H1 (cell line): ENCODE measurements around the gene CPNE4. TPM values are rescaled to one million over a fixed set of nuclear protein-coding genes. Genes with fewer than 3 reads are reported as not detected.

ENCODE experiments used
- CTCF ChIA-PET: fragments of 300-600 bp; sonication (Branson Sonifier 250); formaldehyde crosslinking; loops from one replicate; lab custom pipeline; 2021; ENCODE audit not compliant: partially characterized antibody; lab: Charles Lee
- POLR2A ChIA-PET: fragments of 300-600 bp; sonication (Branson Sonifier 250); formaldehyde crosslinking; loops from one replicate; lab custom pipeline; 2021; ENCODE audit warnings: inconsistent platforms; ENCODE audit not compliant: partially characterized antibody; lab: Charles Lee
- DNase-seq, 2 experiments: peaks; one replicate each; pipeline versions ENCODE4 v3.0.0 to v3.0.0-alpha.2; 2010 to 2022; ENCODE audit warnings: low spot score in 2 of 2, low read depth in 1 of 2, mixed read lengths in 1 of 2
- FAIRE-seq: peaks from 2 replicates; lab custom pipeline; 2011; peaks lifted over from hg19 to GRCh38; lab: Jason Lieb, UNC
- H2AFZ ChIP-seq: 2 replicates; pipeline ENCODE4 v1.8.1; 2012; ENCODE audit warnings: low read length, inconsistent platforms
- H2AK5ac ChIP-seq: 2 replicates; pipeline ENCODE4 v1.6.1; 2013; ENCODE audit warnings: low read depth, low read length
- H2BK120ac ChIP-seq: replicated peaks from 2 replicates; pipeline ENCODE3; 2013; ENCODE audit warnings: low read depth, low read length, inconsistent platforms
- H2BK12ac ChIP-seq: 2 replicates; pipeline ENCODE4 v1.6.1; 2013; ENCODE audit warnings: low read depth, low read length
- H2BK15ac ChIP-seq: 2 replicates; pipeline ENCODE4 v1.6.1; 2013; ENCODE audit warnings: low read length
- H2BK20ac ChIP-seq: 2 replicates; pipeline ENCODE4 v1.6.1; 2013; ENCODE audit warnings: low read length
- H2BK5ac ChIP-seq: 2 replicates; pipeline ENCODE4 v1.6.1; 2013; ENCODE audit warnings: low read depth, low read length
- H3K14ac ChIP-seq: 2 replicates; pipeline ENCODE4 v1.6.1; 2013; ENCODE audit warnings: inconsistent platforms; ENCODE audit not compliant: insufficient read length
- H3K18ac ChIP-seq: 2 replicates; pipeline ENCODE4 v1.6.1; 2013; ENCODE audit warnings: low read length; ENCODE audit errors: extremely low read depth
- H3K23ac ChIP-seq: 2 replicates; pipeline ENCODE4 v1.6.1; 2013; ENCODE audit warnings: inconsistent platforms; ENCODE audit not compliant: insufficient read length
- H3K23me2 ChIP-seq: 2 replicates; pipeline ENCODE4 v1.6.1; 2013; ENCODE audit warnings: low read depth, low read length
- H3K27ac ChIP-seq: 2 replicates; pipeline ENCODE4 v1.6.1; 2011; ENCODE audit warnings: low read depth, low read length, inconsistent platforms
- H3K27me3 ChIP-seq, 4 experiments: replicated peaks in 1 of 4; 1 replicate in 1 of 4; 2 replicates in 3 of 4; pipeline versions ENCODE4 v1.6.1 to v1.8.1; 2011 to 2013; ENCODE audit warnings: low read length in 3 of 4, mild to moderate bottlenecking in 3 of 4, inconsistent platforms in 2 of 4, mixed read lengths in 2 of 4, moderate library complexity in 1 of 4; ENCODE audit not compliant: control insufficient read depth in 3 of 4, insufficient read depth in 3 of 4; ENCODE audit errors: extremely low read depth in 1 of 4
- H3K36me3 ChIP-seq, 4 experiments: 2 replicates each; pipeline versions ENCODE4 v1.6.1 to v1.8.1; 2011 to 2013; ENCODE audit warnings: mild to moderate bottlenecking in 4 of 4, low read length in 3 of 4, moderate library complexity in 2 of 4, control low read depth in 1 of 4, inconsistent platforms in 1 of 4; ENCODE audit not compliant: insufficient read depth in 4 of 4, control insufficient read depth in 2 of 4
- H3K4ac ChIP-seq: replicated peaks from 2 replicates; pipeline ENCODE3; 2013; ENCODE audit warnings: low read length, low read depth, mixed read lengths, inconsistent platforms; ENCODE audit not compliant: insufficient read length
- H3K4me1 ChIP-seq, 4 experiments: replicated peaks in 1 of 4; 1 replicate in 1 of 4; 2 replicates in 3 of 4; pipeline versions ENCODE4 v1.6.1 to v1.8.1; 2011 to 2013; ENCODE audit warnings: low read length in 3 of 4, inconsistent platforms in 2 of 4, mixed read lengths in 1 of 4; ENCODE audit not compliant: insufficient read depth in 4 of 4, control insufficient read depth in 3 of 4
- H3K4me2 ChIP-seq, 2 experiments: 2 replicates each; pipeline versions ENCODE4 v1.6.1 to v1.8.1; 2011 to 2013; ENCODE audit warnings: low read depth in 2 of 2, low read length in 2 of 2, control low read depth in 1 of 2, inconsistent platforms in 1 of 2, mild to moderate bottlenecking in 1 of 2; ENCODE audit not compliant: insufficient read depth in 1 of 2
- H3K4me3 ChIP-seq, 4 experiments: fragments of 200-600, 300-600 bp in 1 of 4; sonication (generic), shearing (Covaris generic), sonication (Bioruptor Twin) in 1 of 4; 2 replicates each; pipeline versions ENCODE4 v1.5.1 to v1.8.1; 2011 to 2016; ENCODE audit warnings: low read length in 4 of 4, low read depth in 3 of 4, control low read depth in 2 of 4, inconsistent platforms in 2 of 4, mild to moderate bottlenecking in 2 of 4, mixed read lengths in 1 of 4, moderate library complexity in 1 of 4; ENCODE audit not compliant: insufficient read depth in 2 of 4; ENCODE audit errors: extremely low read depth in 1 of 4
- H3K56ac ChIP-seq: replicated peaks from 2 replicates; pipeline ENCODE3; 2013; ENCODE audit warnings: low read depth, mild to moderate bottlenecking, mixed read lengths, low read length, inconsistent platforms; ENCODE audit not compliant: insufficient read length
- H3K79me1 ChIP-seq: 2 replicates; pipeline ENCODE4 v1.6.1; 2013; ENCODE audit warnings: low read depth, low read length, control low read depth
- H3K79me2 ChIP-seq, 2 experiments: 2 replicates each; pipeline versions ENCODE4 v1.6.1 to v1.8.1; 2012 to 2013; ENCODE audit warnings: low read length in 2 of 2, mild to moderate bottlenecking in 2 of 2, inconsistent platforms in 1 of 2; ENCODE audit not compliant: insufficient read depth in 2 of 2, control insufficient read depth in 1 of 2
- H3K9ac ChIP-seq, 4 experiments: replicated peaks in 1 of 4; 1 replicate in 1 of 4; 2 replicates in 3 of 4; pipeline versions ENCODE4 v1.6.1 to v1.8.1; 2011 to 2013; ENCODE audit warnings: low read depth in 3 of 4, low read length in 3 of 4, control low read depth in 2 of 4, mild to moderate bottlenecking in 2 of 4, moderate library complexity in 2 of 4, inconsistent platforms in 1 of 4; ENCODE audit errors: extremely low read depth in 1 of 4
- H3K9me3 ChIP-seq, 2 experiments: 2 replicates each; pipeline versions ENCODE4 v1.6.1 to v1.8.1; 2012 to 2013; ENCODE audit warnings: mild to moderate bottlenecking in 2 of 2, moderate library complexity in 2 of 2, control low read depth in 1 of 2, inconsistent platforms in 1 of 2, low read depth in 1 of 2, low read length in 1 of 2, mixed read lengths in 1 of 2; ENCODE audit not compliant: insufficient read depth in 2 of 2
- H4K20me1 ChIP-seq, 2 experiments: replicated peaks in 1 of 2; 2 replicates each; pipeline versions ENCODE3 to v1.8.1; 2011 to 2013; ENCODE audit warnings: inconsistent platforms in 2 of 2, low read length in 2 of 2, mild to moderate bottlenecking in 1 of 2; ENCODE audit not compliant: insufficient read depth in 2 of 2, control insufficient read depth in 1 of 2
- H4K5ac ChIP-seq: 2 replicates; pipeline ENCODE4 v1.6.1; 2013; ENCODE audit warnings: low read length, low read depth, mixed read lengths, inconsistent platforms; ENCODE audit not compliant: insufficient read length
- H4K8ac ChIP-seq: 2 replicates; pipeline ENCODE4 v1.8.0; 2013; ENCODE audit warnings: mild to moderate bottlenecking, moderate library complexity, low read length, inconsistent platforms; ENCODE audit not compliant: insufficient read depth; ENCODE audit errors: extremely low read depth
- H4K91ac ChIP-seq: replicated peaks from 2 replicates; pipeline ENCODE3; 2013; ENCODE audit warnings: low read length, mixed read lengths, inconsistent platforms; ENCODE audit not compliant: insufficient read length
- BCL11A ChIP-seq, 2 experiments: IDR thresholded peaks; one replicate each; pipeline ENCODE4 v1.6.1; 2011; ENCODE audit warnings: low read depth in 2 of 2, low read length in 2 of 2, mild to moderate bottlenecking in 2 of 2
- CBX5 ChIP-seq: fragments of 300-800, 300-1000 bp; sonication (generic); IDR thresholded peaks from 2 replicates; pipeline ENCODE4 v1.7.1; 2016; ENCODE audit warnings: antibody characterized with exemption, low read length, low read depth
- CTBP2 ChIP-seq: IDR thresholded peaks from 2 replicates; pipeline ENCODE4 v1.7.0; 2011; ENCODE audit warnings: borderline replicate concordance, mild to moderate bottlenecking, moderate library complexity, mixed read lengths, low read length; ENCODE audit not compliant: insufficient read depth, insufficient read length
- EP300 ChIP-seq, 2 experiments: IDR thresholded peaks; 1 replicate in 1 of 2; 2 replicates in 1 of 2; pipeline ENCODE4 v1.6.1; 2011 to 2012; ENCODE audit warnings: low read depth in 2 of 2, low read length in 2 of 2, mild to moderate bottlenecking in 2 of 2, borderline replicate concordance in 1 of 2, inconsistent platforms in 1 of 2, moderate library complexity in 1 of 2
- EZH2 ChIP-seq: fragments of 200-600 bp; sonication (generic); IDR thresholded peaks from 2 replicates; pipeline ENCODE4 v1.7.1; 2012; ENCODE audit warnings: low read depth, mild to moderate bottlenecking, moderate library complexity, low read length, inconsistent platforms; ENCODE audit not compliant: severe bottlenecking
- SIRT6 ChIP-seq: IDR thresholded peaks from one replicate; pipeline ENCODE4 v1.7.1; 2012; ENCODE audit warnings: low read length, inconsistent platforms
- WGBS, 2 experiments: shearing (Covaris generic) in 1 of 2; methylation state at CpG; one replicate each; pipeline versions ENCODE4 v1.1.6 to v1.1.7; 2013 to 2015; ENCODE audit warnings: low lambda C conversion rate in 2 of 2, mixed read lengths in 2 of 2, inconsistent platforms in 1 of 2, low coverage in 1 of 2, missing lambda C conversion rate in 1 of 2; ENCODE audit not compliant: insufficient replicate concordance in 2 of 2, insufficient coverage in 1 of 2, insufficient read length in 1 of 2; ENCODE audit errors: extremely low coverage in 1 of 2, missing lambda C conversion rate in 1 of 2; 5-methylcytosine and 5-hydroxymethylcytosine counted together
- polyA plus RNA-seq, 7 experiments: library from polyadenylated mRNA; depleted of rRNA in 3 of 7; stranded (reverse) in 5 of 7; unstranded in 2 of 7; fragments of >200 nt in 5 of 7; fragments of 200-250 nt in 2 of 7; gene quantifications; 1 replicate in 5 of 7; 2 replicates in 1 of 7; 4 replicates in 1 of 7; pipeline versions ENCODE4 v1.2.1 to v1.2.3, GENCODE V29; 2011 to 2013; ENCODE audit warnings: missing spikeins in 2 of 7, mixed read lengths in 2 of 7
- total RNA-seq: library from RNA; stranded (reverse); fragmentation: NEBNext Ultra II Directional; extraction: Animal tissue kit (Norgen Biotek cat#: 25700); gene quantifications from 2 replicates; pipeline ENCODE4 v1.2.1, GENCODE V29; 2021

Gene CPNE4
- total and polyA plus RNA-seq, 2 of the 8 experiments (the other 6 are each of a cell fraction or from before 2014, with no cell fraction given), result 0.82 to 3.8 TPM

DNA sequence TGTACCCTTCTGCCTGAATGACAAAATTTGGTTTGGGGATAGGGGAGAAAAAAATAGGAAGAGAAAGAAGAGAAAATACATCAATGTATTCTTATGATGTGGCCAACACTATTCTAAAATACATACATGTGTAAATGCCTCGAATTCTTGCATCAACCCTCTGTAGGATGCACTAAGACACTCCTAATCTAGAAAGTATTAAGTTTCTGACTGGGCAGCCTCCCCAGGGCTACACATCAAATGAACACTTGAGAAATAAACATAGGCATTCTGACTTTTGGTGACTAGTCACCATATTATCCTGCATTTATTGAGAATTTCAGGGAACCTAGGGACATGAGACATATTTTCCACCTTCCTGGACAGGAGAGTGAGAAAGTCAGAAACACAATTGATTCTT lies 109.2 kb downstream of the CPNE4 start:
- Histone ChIP-seq H3K4ac (no peak overlapping the region), H3K79me2 (no peaks in the 10 kb centered on the region), H3K4me3 (no peak overlapping the region), H3K18ac (no peak overlapping the region), H3K4me2 (no peak overlapping the region), H3K27ac (no peak overlapping the region), H2BK20ac (no peak overlapping the region), H3K9me3 (no peaks in the 10 kb centered on the region), H2BK5ac (no peak overlapping the region), H3K23ac (no peak overlapping the region), H4K8ac (no peak overlapping the region), H3K27me3 (no peaks in the 10 kb centered on the region), H3K23me2 (no peaks in the 10 kb centered on the region), H2AK5ac (no peak overlapping the region), H3K4me1 (peaks cover 0 to 5% (median 2%) of the 10 kb centered on the region in 4 experiments; a peak in 4 of 7 replicates), H2BK120ac (no peak overlapping the region), H4K20me1 (no peaks in the 10 kb centered on the region), H2AFZ (no peak overlapping the region), H3K56ac (no peak overlapping the region), H3K9ac (no peak overlapping the region)
- DNase-seq (no peak), FAIRE-seq (no peak)
- 82% methylated on average over 1 of the region's 1 CpG; no CpG with 5 or more reads in 1 of the 2 experiments for WGBS, 2 experiments
- POLR2A ChIA-PET, result no interaction called here
- TF ChIP-seq EZH2 (no peak), BCL11A (IDR thresholded peaks at IDR 0.05; ENCODE audit: low read depth in 2 of 2, low read length in 2 of 2) (no peak), SIRT6 (no peak), CTBP2 (no peak), CBX5 (no peak), EP300 (IDR thresholded peaks at IDR 0.05; ENCODE audit: borderline replicate concordance in 1 of 2, low read depth in 2 of 2, low read length in 2 of 2) (no peak)
- TF ChIP-seq, all 59 proteins: peak for 0
- H3K14ac ChIP-seq, result no peak overlapping the region
- H3K79me1 ChIP-seq, result no peaks in the 10 kb centered on the region
- H4K5ac ChIP-seq, result no peak overlapping the region
- H2BK15ac ChIP-seq, result no peak overlapping the region
- H3K36me3 ChIP-seq, result no peaks in the 10 kb centered on the region
- no peak overlapping the region for H4K91ac ChIP-seq
- CTCF ChIA-PET, result no interaction called here
- no peak overlapping the region for H2BK12ac ChIP-seq
